SK-N-SH (cell line): ENCODE measurements around the gene ABAT. TPM values are rescaled to one million over a fixed set of nuclear protein-coding genes. Genes with fewer than 3 reads are reported as not detected.
A peak's percentile ranks its signal among the peaks of the same experiment; 100 is the strongest.

ENCODE experiments used
- CTCF ChIA-PET: fragments of 300-600, 350-600 bp; formaldehyde crosslinking; extraction: SDS; loops from one replicate; lab custom pipeline; 2021; lab: Yijun Ruan, JAX
- POLR2A ChIA-PET: fragments of 350-600 bp; sonication (Branson Sonifier 250); formaldehyde crosslinking; extraction: SDS; loops from one replicate; lab custom pipeline; 2020; ENCODE audit warnings: antibody characterized with exemption, inconsistent platforms; lab: Yijun Ruan, JAX
- DNase-seq: peaks from one replicate; pipeline ENCODE4 v3.0.0; 2012
- H2AFZ ChIP-seq: fragments of 200-600 bp; sonication (generic); 2 replicates; pipeline ENCODE4 v1.8.1; 2016; ENCODE audit warnings: antibody characterized with exemption, mild to moderate bottlenecking, low read depth
- H3F3A ChIP-seq: fragments of 200-600 bp; sonication (generic); replicated peaks from 2 replicates; pipeline ENCODE3; 2016; ENCODE audit warnings: antibody characterized with exemption, mild to moderate bottlenecking; ENCODE audit not compliant: insufficient read depth
- H3K27ac ChIP-seq, 2 experiments: fragments of 200-500 bp in 1 of 2; fragments of 200-600 bp in 1 of 2; sonication (Bioruptor generic) in 1 of 2; sonication (generic), shearing (Covaris generic) in 1 of 2; 2 replicates each; pipeline versions ENCODE4 v1.5.1 to v1.6.1; 2014 to 2016; ENCODE audit warnings: low read depth in 2 of 2, inconsistent platforms in 1 of 2, low read length in 1 of 2, mild to moderate bottlenecking in 1 of 2, mixed read lengths in 1 of 2
- H3K27me3 ChIP-seq: fragments of 200-600 bp; sonication (generic), shearing (Covaris generic); 2 replicates; pipeline ENCODE4 v1.6.1; 2016; ENCODE audit warnings: mixed run types; ENCODE audit not compliant: insufficient read depth
- H3K36me3 ChIP-seq, 2 experiments: fragments of 200-500 bp in 1 of 2; fragments of 200-600 bp in 1 of 2; sonication (Bioruptor generic) in 1 of 2; sonication (generic) in 1 of 2; replicated peaks in 1 of 2; 2 replicates each; pipeline versions ENCODE3 to v1.5.1; 2014 to 2016; ENCODE audit warnings: low read length in 1 of 2, mild to moderate bottlenecking in 1 of 2; ENCODE audit not compliant: insufficient read depth in 2 of 2, control insufficient read depth in 1 of 2
- H3K4me1 ChIP-seq, 2 experiments: fragments of 200-500 bp in 1 of 2; fragments of 200-600 bp in 1 of 2; sonication (Bioruptor generic) in 1 of 2; sonication (generic), shearing (Covaris generic) in 1 of 2; 2 replicates each; pipeline versions ENCODE4 v1.5.1 to v1.6.1; 2014 to 2016; ENCODE audit warnings: low read depth in 1 of 2, low read length in 1 of 2, mixed run types in 1 of 2; ENCODE audit not compliant: insufficient read depth in 2 of 2, control insufficient read depth in 1 of 2
- H3K4me2 ChIP-seq: fragments of 200-600 bp; sonication (generic), shearing (Covaris generic); 2 replicates; pipeline ENCODE4 v1.6.1; 2017; ENCODE audit warnings: mixed run types
- H3K4me3 ChIP-seq, 2 experiments: fragments of 200-500 bp in 1 of 2; fragments of 200-600 bp in 1 of 2; sonication (Bioruptor generic) in 1 of 2; sonication (generic), shearing (Covaris generic) in 1 of 2; 2 replicates each; pipeline versions ENCODE4 v1.5.1 to v1.8.1; 2014 to 2016; ENCODE audit warnings: low read depth in 2 of 2, inconsistent platforms in 1 of 2, low read length in 1 of 2, mild to moderate bottlenecking in 1 of 2, mixed read lengths in 1 of 2, moderate library complexity in 1 of 2
- H3K79me2 ChIP-seq: fragments of 200-600 bp; sonication (generic); 2 replicates; pipeline ENCODE4 v1.8.1; 2017; ENCODE audit warnings: mild to moderate bottlenecking; ENCODE audit not compliant: insufficient read depth
- H3K9ac ChIP-seq: fragments of 200-600 bp; sonication (generic); 2 replicates; pipeline ENCODE4 v1.6.1; 2017; ENCODE audit warnings: mixed run types
- H3K9me2 ChIP-seq: fragments of 200-600 bp; sonication (generic); 2 replicates; pipeline ENCODE4 v1.6.1; 2017; ENCODE audit warnings: mixed run types
- H3K9me3 ChIP-seq: fragments of 200-600 bp; sonication (generic); 2 replicates; pipeline ENCODE4 v1.6.1; 2017; ENCODE audit warnings: mixed run types, mild to moderate bottlenecking, moderate library complexity
- H4K20me1 ChIP-seq: fragments of 200-600 bp; sonication (generic); 2 replicates; pipeline ENCODE4 v1.6.1; 2017; ENCODE audit warnings: mild to moderate bottlenecking, mixed run types; ENCODE audit not compliant: insufficient read depth
- ELF1 ChIP-seq: IDR thresholded peaks from 2 replicates; pipeline ENCODE4 v1.4.0; 2012
- EZH2phosphoT487 ChIP-seq: fragments of 200-600 bp; sonication (generic); IDR thresholded peaks from 2 replicates; pipeline ENCODE4 v1.6.1; 2017; ENCODE audit warnings: low read depth, mixed run types, mild to moderate bottlenecking, antibody characterized with exemption, moderate library complexity, borderline replicate concordance
- FOXJ3 ChIP-seq: sonication (generic); formaldehyde crosslinking; IDR thresholded peaks from 2 replicates; pipeline ENCODE4 v1.5.1; 2020; ENCODE audit warnings: mild to moderate bottlenecking, missing genetic modification reagents
- GABPA ChIP-seq: IDR thresholded peaks from 2 replicates; pipeline ENCODE4 v1.4.0; 2012; ENCODE audit warnings: low read depth, mild to moderate bottlenecking
- MXI1 ChIP-seq: IDR thresholded peaks from 2 replicates; pipeline ENCODE4 v1.6.1; 2012; ENCODE audit warnings: mild to moderate bottlenecking, low read depth, low read length, improper control_type of control experiment
- SIN3A ChIP-seq: IDR thresholded peaks from 2 replicates; pipeline ENCODE4 v1.6.1; 2012; ENCODE audit warnings: low read depth, mild to moderate bottlenecking, low read length, moderate library complexity, borderline replicate concordance
- SMC3 ChIP-seq: IDR thresholded peaks from 2 replicates; pipeline ENCODE4 v1.6.1; 2012; ENCODE audit warnings: low read depth, low read length, improper control_type of control experiment
- TEAD4 ChIP-seq: IDR thresholded peaks from 2 replicates; pipeline ENCODE4 v1.4.0; 2012; ENCODE audit warnings: mild to moderate bottlenecking, borderline replicate concordance; ENCODE audit not compliant: insufficient read depth
- YY1 ChIP-seq: IDR thresholded peaks from 2 replicates; pipeline ENCODE4 v1.4.0; 2012; ENCODE audit warnings: low read depth, mild to moderate bottlenecking
- WGBS: methylation state at CpG from one replicate; pipeline ENCODE4 v1.1.6; 2017; ENCODE audit warnings: low lambda C conversion rate; 5-methylcytosine and 5-hydroxymethylcytosine counted together
- polyA plus RNA-seq, 3 experiments: library from polyadenylated mRNA; depleted of rRNA; stranded (reverse); fragments of >200 nt; gene quantifications; 2 replicates each; pipeline ENCODE4 v1.2.3, GENCODE V29; 2012
- TF ChIP-seq, protein P1 (sequence below): IDR thresholded peaks from 2 replicates; pipeline ENCODE4 v1.6.1; 2012; ENCODE audit warnings: mild to moderate bottlenecking, low read depth, low read length, moderate library complexity
- TF ChIP-seq, protein P2 (sequence below): IDR thresholded peaks from 2 replicates; pipeline ENCODE4 v1.4.0; 2012; ENCODE audit warnings: low read depth, borderline replicate concordance
- TF ChIP-seq, protein P3 (sequence below): fragments of 150-350 bp; IDR thresholded peaks from 2 replicates; pipeline ENCODE4 v1.6.1; 2017; ENCODE audit warnings: antibody characterized with exemption, low read length, low read depth, borderline replicate concordance

The ABAT gene
- polyA plus RNA-seq, 1 of the 3 experiments (the other 2 are of a cell fraction), result 4.7 TPM

- Histone ChIP-seq H3K9me2 (no peaks in the 10 kb centered on the region), H3K9ac (no peak overlapping the region), H3K79me2 (peaks cover 41% of the 10 kb centered on the region), H3K4me3 (no peak overlapping the region), H3F3A (peaks cover 3% of the 10 kb centered on the region), H3K27ac (peak overlapping the region in 1 of 2 experiments; percentile 67; a peak in 2 of 4 replicates), H3K36me3 (peaks cover 76 to 77% of the 10 kb centered on the region in 2 experiments), H2AFZ (no peak overlapping the region), H4K20me1 (0 out of 2 replicates have a peak, but pooled peaks cover 8% of the 10 kb centered on the region), H3K4me2 (no peak overlapping the region), H3K9me3 (no peaks in the 10 kb centered on the region), H3K27me3 (no peaks in the 10 kb centered on the region), H3K4me1 (peaks cover 0 to 36% of the 10 kb centered on the region in 2 experiments; a peak in 1 of 4 replicates)
- WGBS, result 68% methylated on average over 12 of the region's 12 CpGs
- TF ChIP-seq SIN3A, result no peak
- TF ChIP-seq MXI1, result peak; percentile 28; the same call in 1 of the 2 replicates
- POLR2A ChIA-PET, result no interaction called here
- DNase-seq, result no peak
- CTCF ChIA-PET, result interaction anchor here (1.0 to 1.4 kb wide), 3 partner anchors 10 to 21 kb away, joined by 3 to 7 read pairs (median 3); partner anchors contain the start of genes PMM2 and TMEM186
Observed at GRCh38 chr16:8812162-8812843, 137.9 kb downstream of the ABAT start.

GRCh38 chr16:8814095-8814806 is 139.8 kb downstream of the ABAT start:
- Histone ChIP-seq H3K27ac (no peak overlapping the region), H3K27me3 (no peaks in the 10 kb centered on the region), H3K4me2 (no peak overlapping the region), H3K36me3 (peaks cover 76% of the 10 kb centered on the region in 2 experiments), H3K4me1 (peaks cover 0 to 25% of the 10 kb centered on the region in 2 experiments; a peak in 1 of 4 replicates), H4K20me1 (0 out of 2 replicates have a peak, but pooled peaks cover 6% of the 10 kb centered on the region), H3K79me2 (peaks cover 37% of the 10 kb centered on the region; the same call in 1 of the 2 replicates), H3K4me3 (no peak overlapping the region), H3K9me3 (no peaks in the 10 kb centered on the region), H3K9ac (no peak overlapping the region), H3K9me2 (no peaks in the 10 kb centered on the region), H3F3A (peaks cover 3% of the 10 kb centered on the region), H2AFZ (no peak overlapping the region)
- DNase-seq, result no peak
- WGBS, result 96% methylated on average over 14 of the region's 14 CpGs
- POLR2A ChIA-PET, result interaction anchor here (0.8 kb wide), 1 partner anchor 17 kb away, joined by 3 read pairs; the partner anchor contains the start of gene TMEM186
- CTCF ChIA-PET, result no interaction called here
- no peak for TF ChIP-seq TEAD4
- TF ChIP-seq MXI1, result no peak
- TF ChIP-seq, protein P1, sequence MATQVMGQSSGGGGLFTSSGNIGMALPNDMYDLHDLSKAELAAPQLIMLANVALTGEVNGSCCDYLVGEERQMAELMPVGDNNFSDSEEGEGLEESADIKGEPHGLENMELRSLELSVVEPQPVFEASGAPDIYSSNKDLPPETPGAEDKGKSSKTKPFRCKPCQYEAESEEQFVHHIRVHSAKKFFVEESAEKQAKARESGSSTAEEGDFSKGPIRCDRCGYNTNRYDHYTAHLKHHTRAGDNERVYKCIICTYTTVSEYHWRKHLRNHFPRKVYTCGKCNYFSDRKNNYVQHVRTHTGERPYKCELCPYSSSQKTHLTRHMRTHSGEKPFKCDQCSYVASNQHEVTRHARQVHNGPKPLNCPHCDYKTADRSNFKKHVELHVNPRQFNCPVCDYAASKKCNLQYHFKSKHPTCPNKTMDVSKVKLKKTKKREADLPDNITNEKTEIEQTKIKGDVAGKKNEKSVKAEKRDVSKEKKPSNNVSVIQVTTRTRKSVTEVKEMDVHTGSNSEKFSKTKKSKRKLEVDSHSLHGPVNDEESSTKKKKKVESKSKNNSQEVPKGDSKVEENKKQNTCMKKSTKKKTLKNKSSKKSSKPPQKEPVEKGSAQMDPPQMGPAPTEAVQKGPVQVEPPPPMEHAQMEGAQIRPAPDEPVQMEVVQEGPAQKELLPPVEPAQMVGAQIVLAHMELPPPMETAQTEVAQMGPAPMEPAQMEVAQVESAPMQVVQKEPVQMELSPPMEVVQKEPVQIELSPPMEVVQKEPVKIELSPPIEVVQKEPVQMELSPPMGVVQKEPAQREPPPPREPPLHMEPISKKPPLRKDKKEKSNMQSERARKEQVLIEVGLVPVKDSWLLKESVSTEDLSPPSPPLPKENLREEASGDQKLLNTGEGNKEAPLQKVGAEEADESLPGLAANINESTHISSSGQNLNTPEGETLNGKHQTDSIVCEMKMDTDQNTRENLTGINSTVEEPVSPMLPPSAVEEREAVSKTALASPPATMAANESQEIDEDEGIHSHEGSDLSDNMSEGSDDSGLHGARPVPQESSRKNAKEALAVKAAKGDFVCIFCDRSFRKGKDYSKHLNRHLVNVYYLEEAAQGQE, result no peak
- TF ChIP-seq SMC3, result no peak
- TF ChIP-seq EZH2phosphoT487, result no peak
- TF ChIP-seq, protein P2, sequence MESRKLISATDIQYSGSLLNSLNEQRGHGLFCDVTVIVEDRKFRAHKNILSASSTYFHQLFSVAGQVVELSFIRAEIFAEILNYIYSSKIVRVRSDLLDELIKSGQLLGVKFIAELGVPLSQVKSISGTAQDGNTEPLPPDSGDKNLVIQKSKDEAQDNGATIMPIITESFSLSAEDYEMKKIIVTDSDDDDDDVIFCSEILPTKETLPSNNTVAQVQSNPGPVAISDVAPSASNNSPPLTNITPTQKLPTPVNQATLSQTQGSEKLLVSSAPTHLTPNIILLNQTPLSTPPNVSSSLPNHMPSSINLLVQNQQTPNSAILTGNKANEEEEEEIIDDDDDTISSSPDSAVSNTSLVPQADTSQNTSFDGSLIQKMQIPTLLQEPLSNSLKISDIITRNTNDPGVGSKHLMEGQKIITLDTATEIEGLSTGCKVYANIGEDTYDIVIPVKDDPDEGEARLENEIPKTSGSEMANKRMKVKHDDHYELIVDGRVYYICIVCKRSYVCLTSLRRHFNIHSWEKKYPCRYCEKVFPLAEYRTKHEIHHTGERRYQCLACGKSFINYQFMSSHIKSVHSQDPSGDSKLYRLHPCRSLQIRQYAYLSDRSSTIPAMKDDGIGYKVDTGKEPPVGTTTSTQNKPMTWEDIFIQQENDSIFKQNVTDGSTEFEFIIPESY, result no peak
- TF ChIP-seq, protein P3, sequence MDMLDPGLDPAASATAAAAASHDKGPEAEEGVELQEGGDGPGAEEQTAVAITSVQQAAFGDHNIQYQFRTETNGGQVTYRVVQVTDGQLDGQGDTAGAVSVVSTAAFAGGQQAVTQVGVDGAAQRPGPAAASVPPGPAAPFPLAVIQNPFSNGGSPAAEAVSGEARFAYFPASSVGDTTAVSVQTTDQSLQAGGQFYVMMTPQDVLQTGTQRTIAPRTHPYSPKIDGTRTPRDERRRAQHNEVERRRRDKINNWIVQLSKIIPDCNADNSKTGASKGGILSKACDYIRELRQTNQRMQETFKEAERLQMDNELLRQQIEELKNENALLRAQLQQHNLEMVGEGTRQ, result no peak
- no peak for TF ChIP-seq YY1
- no peak for TF ChIP-seq GABPA
- TF ChIP-seq FOXJ3 (CRISPR knock-in tag), result no peak
- no peak for TF ChIP-seq ELF1
